ENCODE data around the gene FAAP20.

FAAP20 gene

DNA sequence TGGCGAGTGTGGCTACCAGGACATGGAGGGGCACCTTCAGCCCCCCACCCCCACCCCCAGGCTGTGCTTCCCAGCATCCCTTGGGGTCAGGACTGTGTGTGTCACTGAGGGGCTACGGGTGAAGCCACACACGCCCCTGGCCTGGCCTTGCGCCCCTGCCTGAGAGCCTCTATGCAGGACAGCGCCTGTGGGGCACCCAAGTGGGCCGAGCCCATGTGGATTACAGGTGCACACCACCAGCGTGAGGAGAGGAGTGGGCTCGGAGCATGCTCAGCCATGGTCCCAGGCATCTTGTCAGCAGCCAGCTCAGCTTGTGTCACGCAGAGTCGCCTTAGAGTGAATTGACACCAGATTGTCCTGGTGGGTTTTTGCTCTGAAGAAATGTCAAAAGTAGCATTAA, 27.9 kb downstream of the FAAP20 start:
- Histone ChIP-seq H3K4me2 (ENCODE audit: low read depth, low read length, poor library complexity, severe bottlenecking) (no peak overlapping the region), H2AFZ (ENCODE audit: low read length) (no peak overlapping the region), H3K27me3 (ENCODE audit: insufficient read depth, low read length, poor library complexity, severe bottlenecking) (no peaks in the 10 kb centered on the region), H3K4me3 (ENCODE audit: low read length, poor library complexity, severe bottlenecking) (no peak overlapping the region), H3K4me1 (ENCODE audit: insufficient read depth, low read length, poor library complexity, severe bottlenecking) (no peaks in the 10 kb centered on the region), H4K20me1 (ENCODE audit: insufficient read depth, low read length, poor library complexity, severe bottlenecking) (no peaks in the 10 kb centered on the region), H3K9ac (ENCODE audit: low read depth, low read length, poor library complexity, severe bottlenecking) (no peak overlapping the region), H3K9me2 (replicated peaks; ENCODE audit: low read depth, low read length) (no peaks in the 10 kb centered on the region), H3F3A (ENCODE audit: low read depth) (no peaks in the 10 kb centered on the region), H3K36me3 (ENCODE audit: insufficient read depth, low read length) (no peaks in the 10 kb centered on the region), H3K9me3 (ENCODE audit: insufficient read depth, low read depth, low read length) (no peaks in the 10 kb centered on the region), H3K79me2 (ENCODE audit: insufficient read depth, low read length) (no peaks in the 10 kb centered on the region)
- TF ChIP-seq EZH2phosphoT487 (IDR thresholded peaks at IDR 0.05; ENCODE audit: borderline replicate concordance): no peak
- TF ChIP-seq CTCF (conservative IDR thresholded peaks at IDR 0.05; ENCODE audit: low read length): no peak

DNA sequence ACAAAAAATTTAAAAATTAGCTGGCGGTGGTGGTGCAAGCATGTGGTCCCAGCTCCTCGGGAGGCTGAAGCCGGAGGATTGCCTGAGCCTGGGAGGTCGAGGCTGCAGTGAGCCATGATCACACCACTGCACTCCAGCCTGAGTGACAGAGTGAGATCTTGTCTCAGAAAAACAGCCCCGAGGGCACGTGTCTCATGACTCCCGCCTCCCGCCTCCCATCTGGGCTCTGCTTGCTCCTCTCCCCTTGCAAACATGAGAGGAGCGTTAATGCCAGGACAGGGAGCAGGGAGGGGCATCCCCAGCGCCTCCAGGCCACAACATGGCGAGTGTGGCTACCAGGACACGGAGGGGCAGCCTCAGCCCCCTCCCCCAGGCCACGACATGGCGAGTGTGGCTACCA, 28.3 kb downstream of the FAAP20 start:
- Histone ChIP-seq H3K4me1 (ENCODE audit: insufficient read depth, low read length, poor library complexity, severe bottlenecking) (no peaks in the 10 kb centered on the region), H4K20me1 (ENCODE audit: insufficient read depth, low read length, poor library complexity, severe bottlenecking) (no peaks in the 10 kb centered on the region), H3K79me2 (ENCODE audit: insufficient read depth, low read length) (no peaks in the 10 kb centered on the region), H3K4me3 (ENCODE audit: low read length, poor library complexity, severe bottlenecking) (no peak overlapping the region), H3K27me3 (ENCODE audit: insufficient read depth, low read length, poor library complexity, severe bottlenecking) (no peaks in the 10 kb centered on the region), H3K9ac (ENCODE audit: low read depth, low read length, poor library complexity, severe bottlenecking) (no peak overlapping the region), H3K4me2 (ENCODE audit: low read depth, low read length, poor library complexity, severe bottlenecking) (no peak overlapping the region), H3K36me3 (ENCODE audit: insufficient read depth, low read length) (no peaks in the 10 kb centered on the region), H3F3A (ENCODE audit: low read depth) (no peaks in the 10 kb centered on the region), H2AFZ (ENCODE audit: low read length) (no peak overlapping the region), H3K9me2 (replicated peaks; ENCODE audit: low read depth, low read length) (no peaks in the 10 kb centered on the region), H3K9me3 (ENCODE audit: insufficient read depth, low read depth, low read length) (no peaks in the 10 kb centered on the region)
- TF ChIP-seq CTCF (conservative IDR thresholded peaks at IDR 0.05; ENCODE audit: low read length) (no peak), EZH2phosphoT487 (IDR thresholded peaks at IDR 0.05; ENCODE audit: borderline replicate concordance) (no peak)

DNA sequence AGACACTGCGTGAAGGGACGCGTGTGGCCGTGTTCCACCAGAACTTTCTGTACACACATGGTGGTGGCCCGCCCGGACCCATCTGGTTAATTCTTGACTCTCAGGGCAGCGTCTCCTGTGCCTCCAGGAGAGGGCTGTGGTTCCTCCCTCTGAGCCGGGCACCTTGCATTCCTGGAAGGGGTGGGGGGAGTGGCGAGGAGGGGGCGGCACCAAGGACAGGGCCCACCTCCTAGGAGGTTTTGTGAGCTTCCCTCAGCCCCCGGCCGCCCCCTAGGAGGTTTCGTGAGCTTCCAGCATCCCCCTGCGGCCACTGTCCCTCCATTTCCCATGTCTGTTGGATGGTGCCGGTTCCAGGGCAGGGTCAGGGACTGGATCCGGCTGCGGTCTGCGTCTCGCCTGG, 28.9 kb downstream of the FAAP20 start:
- no peaks in the 10 kb centered on the region for H3K9me3 ChIP-seq (ENCODE audit: insufficient read depth, low read depth, low read length)
- no peaks in the 10 kb centered on the region for H4K20me1 ChIP-seq (ENCODE audit: insufficient read depth, low read length, poor library complexity, severe bottlenecking)
- H3K4me2 ChIP-seq (ENCODE audit: low read depth, low read length, poor library complexity, severe bottlenecking): no peak overlapping the region
- H3K4me1 ChIP-seq (ENCODE audit: insufficient read depth, low read length, poor library complexity, severe bottlenecking): no peaks in the 10 kb centered on the region
- no peaks in the 10 kb centered on the region for H3K27me3 ChIP-seq (ENCODE audit: insufficient read depth, low read length, poor library complexity, severe bottlenecking)
- H3K9me2 ChIP-seq (replicated peaks; ENCODE audit: low read depth, low read length): no peaks in the 10 kb centered on the region
- no peaks in the 10 kb centered on the region for H3K79me2 ChIP-seq (ENCODE audit: insufficient read depth, low read length)
- H3K9ac ChIP-seq (ENCODE audit: low read depth, low read length, poor library complexity, severe bottlenecking): no peak overlapping the region
- TF ChIP-seq CTCF (conservative IDR thresholded peaks at IDR 0.05; ENCODE audit: low read length): no peak
- TF ChIP-seq EZH2phosphoT487 (IDR thresholded peaks at IDR 0.05; ENCODE audit: borderline replicate concordance): no peak
- H2AFZ ChIP-seq (ENCODE audit: low read length): no peak overlapping the region
- H3K36me3 ChIP-seq (ENCODE audit: insufficient read depth, low read length): no peaks in the 10 kb centered on the region
- H3K4me3 ChIP-seq (ENCODE audit: low read length, poor library complexity, severe bottlenecking): no peak overlapping the region
- H3F3A ChIP-seq (ENCODE audit: low read depth): no peaks in the 10 kb centered on the region

Data from Loucy (cell line).